Stimulated activated CD4-positive, alpha-beta T cell treated with anti-CD3 and anti-CD28 coated beads, Interleukin-2, amount 100 ng/mL, for 4 hours (primary cell): Measurements from ENCODE around the gene CRAT.
"Not testable (repeated sequence)": the region's sequence is repeated elsewhere in the genome, so short reads cannot be mapped to it uniquely, and the experiment has no call there.

Source experiments
- DNase-seq: peaks from one replicate; pipeline ENCODE4 v3.0.0-alpha.2; 2020; ENCODE audit warnings: low read depth

The CRAT gene

GRCh38 chr9:129138476-129139232 is 28.1 kb upstream of the CRAT start:
- DNase-seq, result no peak

- DNase-seq, result no peak
These were observed 27.5 kb upstream of the CRAT start for GRCh38 chr9:129138144-129138462.

GRCh38 chr9:129137292-129138143 is 26.9 kb upstream of the CRAT start:
- DNase-seq, result no peak

GRCh38 chr9:129136446-129137035 is 25.9 kb upstream of the CRAT start:
- DNase-seq, result no peak

GRCh38 chr9:129135476-129135875 is 24.9 kb upstream of the CRAT start:
- no peak for DNase-seq

GRCh38 chr9:129133082-129133481 is 22.5 kb upstream of the CRAT start:
- no peak for DNase-seq

- peak; percentile 75 for DNase-seq
These were observed 20.9 kb upstream of the CRAT start for GRCh38 chr9:129131300-129132145.

- DNase-seq, result no peak
These were observed 20.2 kb upstream of the CRAT start for GRCh38 chr9:129130791-129131190.

GRCh38 chr9:129130271-129130670 is 19.7 kb upstream of the CRAT start:
- DNase-seq, result not testable (repeated sequence)

GRCh38 chr9:129128689-129129088 is 18.1 kb upstream of the CRAT start:
- no peak for DNase-seq

GRCh38 chr9:129126749-129127618 is 16.4 kb upstream of the CRAT start:
- no peak for DNase-seq

GRCh38 chr9:129125478-129125877 is 14.9 kb upstream of the CRAT start:
- DNase-seq, result no peak

GRCh38 chr9:129124506-129125069 is 14.0 kb upstream of the CRAT start:
- DNase-seq, result no peak

- not testable (repeated sequence) for DNase-seq
These were observed 12.4 kb upstream of the CRAT start for GRCh38 chr9:129122976-129123375.

GRCh38 chr9:129122133-129122532 is 11.5 kb upstream of the CRAT start:
- DNase-seq, result no peak

- no peak for DNase-seq
These were observed 10.9 kb upstream of the CRAT start for GRCh38 chr9:129121483-129121882.

GRCh38 chr9:129118799-129119198 is 8.2 kb upstream of the CRAT start:
- DNase-seq, result no peak

- no peak for DNase-seq
These were observed 3.2 kb upstream of the CRAT start for GRCh38 chr9:129113645-129114304.

GRCh38 chr9:129112526-129112925 is 1.9 kb upstream of the CRAT start:
- DNase-seq, result not testable (repeated sequence)

- no peak for DNase-seq
These were observed 1.0 kb upstream of the CRAT start for GRCh38 chr9:129111528-129112151.
